ENCODE measurements around the gene CHEK1. TPM values are rescaled to one million over a fixed set of nuclear protein-coding genes. Genes with fewer than 3 reads are reported as not detected.

CHEK1 gene
- total and polyA plus RNA-seq, 2 of the 8 experiments (the other 6 are each of a cell fraction or from before 2014, with no cell fraction given): 37.7 to 133 TPM

DNA sequence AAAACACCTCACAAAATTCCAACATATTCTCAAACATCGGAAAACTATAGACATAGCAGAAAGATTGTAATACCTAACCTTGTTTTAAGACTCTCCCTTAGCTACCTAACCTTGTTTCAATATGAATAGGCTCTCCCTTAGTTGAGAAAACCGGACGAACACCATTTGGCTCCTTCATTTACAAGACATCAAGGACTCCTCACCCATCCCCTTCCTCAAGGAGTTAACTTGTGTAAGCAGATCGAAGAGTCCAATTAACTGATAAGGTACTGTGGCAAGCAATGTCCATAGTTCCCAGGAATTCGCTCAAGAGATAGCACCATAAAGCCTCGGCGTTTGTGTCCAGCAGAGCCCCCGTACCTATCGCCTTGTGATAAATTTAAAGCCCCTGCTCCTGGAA lies 60.3 kb downstream of the CHEK1 start:
- Histone ChIP-seq H3K27ac (ENCODE audit: low read depth, low read length) (no peak overlapping the region), H3K4me3 (ENCODE audit: extremely low read depth in 1 of 4, insufficient read depth in 2 of 4, low read depth in 3 of 4, low read length in 4 of 4) (no peak overlapping the region), H4K91ac (replicated peaks; ENCODE audit: insufficient read length, low read length) (no peak overlapping the region), H3K79me1 (ENCODE audit: low read depth, low read length) (0 out of 2 replicates have a peak, but pooled peaks cover 2% of the 10 kb centered on the region), H4K20me1 (replicated peaks in 1 of 2; ENCODE audit: control insufficient read depth in 1 of 2, insufficient read depth in 2 of 2, low read length in 2 of 2) (no peaks in the 10 kb centered on the region), H3K9me3 (ENCODE audit: insufficient read depth in 2 of 2, low read depth in 1 of 2, low read length in 1 of 2) (peaks cover 0 to 2% of the 10 kb centered on the region in 2 experiments; a peak in 2 of 4 replicates), H3K18ac (ENCODE audit: extremely low read depth, low read length) (peak overlapping the region; percentile 52; the same call in 1 of the 2 replicates), H3K4ac (replicated peaks; ENCODE audit: insufficient read length, low read depth, low read length) (no peak overlapping the region), H2BK15ac (ENCODE audit: low read length) (no peak overlapping the region), H3K9ac (replicated peaks in 1 of 4; ENCODE audit: extremely low read depth in 1 of 4, low read depth in 3 of 4, low read length in 3 of 4) (no peak overlapping the region), H3K56ac (replicated peaks; ENCODE audit: insufficient read length, low read depth, low read length) (no peak overlapping the region), H2BK120ac (replicated peaks; ENCODE audit: low read depth, low read length) (no peak overlapping the region), H3K27me3 (replicated peaks in 1 of 4; ENCODE audit: control insufficient read depth in 3 of 4, extremely low read depth in 1 of 4, insufficient read depth in 3 of 4, low read length in 3 of 4) (no peaks in the 10 kb centered on the region), H2BK5ac (ENCODE audit: low read depth, low read length) (no peak overlapping the region), H3K79me2 (ENCODE audit: control insufficient read depth in 1 of 2, insufficient read depth in 2 of 2, low read length in 2 of 2) (no peaks in the 10 kb centered on the region), H3K4me1 (replicated peaks in 1 of 4; ENCODE audit: control insufficient read depth in 3 of 4, insufficient read depth in 4 of 4, low read length in 3 of 4) (peaks cover 0 to 5% (median 0%) of the 10 kb centered on the region in 4 experiments; a peak in 2 of 7 replicates), H3K36me3 (ENCODE audit: control insufficient read depth in 2 of 4, insufficient read depth in 4 of 4, low read length in 3 of 4) (peaks cover 0 to 11% (median 1%) of the 10 kb centered on the region in 4 experiments; a peak in 2 of 8 replicates), H3K23me2 (ENCODE audit: low read depth, low read length) (no peaks in the 10 kb centered on the region), H3K4me2 (ENCODE audit: insufficient read depth in 1 of 2, low read depth in 2 of 2, low read length in 2 of 2) (peak overlapping the region in 1 of 2 experiments; percentile 39; a peak in 2 of 4 replicates), H4K5ac (ENCODE audit: insufficient read length, low read depth, low read length) (no peak overlapping the region), H4K8ac (ENCODE audit: extremely low read depth, insufficient read depth, low read length) (no peak overlapping the region), H2BK20ac (ENCODE audit: low read length) (no peak overlapping the region), H2AFZ (ENCODE audit: low read length) (no peak overlapping the region), H2BK12ac (ENCODE audit: low read depth, low read length) (no peak overlapping the region), H2AK5ac (ENCODE audit: low read depth, low read length) (no peak overlapping the region), H3K23ac (ENCODE audit: insufficient read length) (no peak overlapping the region), H3K14ac (ENCODE audit: insufficient read length) (no peak overlapping the region)
- ChIA-PET CTCF (ENCODE audit: partially characterized antibody) (interaction anchor here (0.9 to 1.3 kb wide), 2 partner anchors 16 to 65 kb away, joined by 3 to 4 read pairs; no protein-coding TSS in a partner anchor), POLR2A (ENCODE audit: partially characterized antibody) (interaction anchor here (1.7 kb wide), 1 partner anchor 60 kb away, joined by 4 read pairs; the partner anchor contains the start of gene CHEK1)
- WGBS, 2 experiments (ENCODE audit: extremely low coverage in 1 of 2, insufficient coverage in 1 of 2, insufficient read length in 1 of 2, insufficient replicate concordance in 2 of 2, low coverage in 1 of 2, low lambda C conversion rate in 2 of 2, missing lambda C conversion rate in 1 of 2): 86 to 100% methylated on average over 1 to 9 of the region's 9 CpGs
- FAIRE-seq: no peak
- no peak for TF ChIP-seq POLR2AphosphoS5 (IDR thresholded peaks at IDR 0.05; ENCODE audit: low read depth, low read length)
- no peak for TF ChIP-seq RXRA (IDR thresholded peaks at IDR 0.05; ENCODE audit: insufficient read depth, low read depth, low read length)
- TF ChIP-seq RNF2 (IDR thresholded peaks at IDR 0.05; ENCODE audit: borderline replicate concordance, low read depth, low read length, missing control alignments, poor library complexity, severe bottlenecking): no peak
- TF ChIP-seq BRCA1 (IDR thresholded peaks at IDR 0.05; ENCODE audit: low read depth, low read length): no peak
- no peak for TF ChIP-seq BACH1 (IDR thresholded peaks at IDR 0.05; ENCODE audit: low read length)
- TF ChIP-seq JUN (IDR thresholded peaks at IDR 0.05; ENCODE audit: low read depth, low read length): no peak
- no peak for TF ChIP-seq SIN3A (conservative IDR thresholded peaks at IDR 0.05 in 1 of 2, IDR thresholded peaks at IDR 0.05 in 1 of 2; ENCODE audit: low read depth in 1 of 2, low read length in 2 of 2)
- no peak for TF ChIP-seq GABPA (IDR thresholded peaks at IDR 0.05; ENCODE audit: borderline replicate concordance, insufficient read depth, low read length)
- TF ChIP-seq EZH2 (IDR thresholded peaks at IDR 0.05; ENCODE audit: low read depth, low read length, severe bottlenecking): no peak
- DNase-seq (ENCODE audit: low read depth in 1 of 2, low spot score in 2 of 2): no peak
